ENCODE data around the gene UBE4A.

The UBE4A gene

DNA sequence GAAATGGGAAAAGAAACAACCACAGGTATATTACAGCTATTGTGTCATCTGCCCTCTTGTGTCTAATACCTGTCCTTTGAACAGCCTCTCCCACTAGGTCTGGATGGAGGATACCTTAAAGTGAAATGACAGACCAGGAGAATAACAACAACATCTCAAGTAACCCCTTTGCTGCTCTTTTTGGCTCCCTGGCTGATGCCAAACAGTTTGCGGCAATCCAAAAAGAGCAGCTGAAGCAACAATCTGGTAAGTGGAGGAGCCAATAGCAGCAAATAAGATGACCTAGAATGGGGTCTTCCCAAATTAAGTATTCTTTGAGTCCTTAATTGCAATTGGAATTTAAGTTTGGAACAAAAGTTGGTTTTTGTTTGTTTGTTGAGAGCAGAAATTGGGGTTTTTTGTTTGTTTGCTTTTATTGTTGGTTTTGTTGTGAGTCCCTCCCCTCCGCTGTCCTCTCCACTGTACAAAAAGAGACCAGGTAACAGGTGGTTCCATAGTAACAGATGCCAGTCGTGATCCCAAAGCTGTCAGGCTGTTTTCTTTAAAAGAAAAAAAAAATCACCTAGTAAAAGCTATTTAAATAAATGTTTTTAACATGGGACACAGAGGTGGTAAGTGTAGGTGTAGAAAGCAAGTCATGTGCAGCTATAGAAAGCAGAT is 5.7 kb downstream of the UBE4A start:
- H3K27me3 ChIP-seq (ENCODE audit: insufficient read depth, low read length), result no peaks in the 10 kb centered on the region
- no peaks in the 10 kb centered on the region for H3K79me1 ChIP-seq (ENCODE audit: low read length)
- no peaks in the 10 kb centered on the region for H3K79me2 ChIP-seq (ENCODE audit: control insufficient read depth, insufficient read depth, low read length, poor library complexity)
- no peak overlapping the region for H2BK5ac ChIP-seq (ENCODE audit: low read depth, low read length, poor library complexity)
- no peak overlapping the region for H2AK5ac ChIP-seq (ENCODE audit: low read length)
- DNase-seq, result no peak
- no peak overlapping the region for H3K27ac ChIP-seq (ENCODE audit: low read depth, low read length)
- no peak overlapping the region for H3K4ac ChIP-seq (ENCODE audit: low read depth, low read length)
- no peak overlapping the region for H4K12ac ChIP-seq (ENCODE audit: low read depth, low read length)
- no peak overlapping the region for H4K8ac ChIP-seq (ENCODE audit: low read depth, low read length)
- H4K91ac ChIP-seq (ENCODE audit: low read depth, low read length), result no peak overlapping the region
- H2AFZ ChIP-seq (ENCODE audit: insufficient read depth, low read length, poor library complexity), result no peak overlapping the region
- H2BK120ac ChIP-seq (ENCODE audit: insufficient read depth, low read length, poor library complexity), result no peak overlapping the region
- H3K23ac ChIP-seq (ENCODE audit: low read length), result no peak overlapping the region
- no peak overlapping the region for H3K9ac ChIP-seq (ENCODE audit: low read length)
- peaks cover 10 to 19% of the 10 kb centered on the region in 2 experiments for H3K36me3 ChIP-seq (ENCODE audit: control insufficient read depth in 1 of 2, insufficient read depth in 2 of 2, low read length in 2 of 2)
- H3K4me1 ChIP-seq (ENCODE audit: control insufficient read depth in 1 of 2, insufficient read depth in 2 of 2, low read length in 2 of 2), result peaks cover 2% of the 10 kb centered on the region in 2 experiments
- no peaks in the 10 kb centered on the region for H3K9me3 ChIP-seq (ENCODE audit: insufficient read depth, low read depth, low read length)
- no peak overlapping the region for H3K18ac ChIP-seq (ENCODE audit: low read length)
- no peak overlapping the region for H3K4me3 ChIP-seq (ENCODE audit: low read depth, low read length)
- no peak overlapping the region for H2BK12ac ChIP-seq (ENCODE audit: low read length)
- no CpG with 5 or more reads among the region's 3 CpGs for WGBS (ENCODE audit: extremely low coverage, insufficient coverage, insufficient read length)
- no peak overlapping the region for H3K4me2 ChIP-seq (ENCODE audit: low read length)
- H3K14ac ChIP-seq (ENCODE audit: low read length), result no peak overlapping the region

DNA sequence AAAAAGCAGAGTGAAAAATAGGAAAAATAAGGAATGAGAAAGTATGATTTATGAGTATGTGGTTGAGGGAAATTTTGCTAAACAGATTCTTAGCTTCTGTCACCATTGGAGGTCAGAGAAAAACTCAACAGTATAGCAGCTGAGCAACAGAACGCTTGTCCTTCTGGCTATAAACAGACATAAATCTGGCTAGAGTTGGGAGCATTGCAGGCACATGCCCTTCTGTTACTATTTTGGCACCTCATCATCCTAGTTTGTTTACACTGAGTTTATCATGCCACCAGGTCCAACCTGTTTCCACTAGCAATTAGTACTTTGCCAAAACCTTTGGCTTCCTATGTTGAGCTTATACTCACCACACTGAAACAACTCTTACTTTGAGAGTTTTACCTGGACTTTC is 6.9 kb downstream of the UBE4A start:
- Histone ChIP-seq H3K18ac (ENCODE audit: low read length) (no peak overlapping the region), H2BK5ac (ENCODE audit: low read depth, low read length, poor library complexity) (no peak overlapping the region), H3K4me1 (ENCODE audit: control insufficient read depth in 1 of 2, insufficient read depth in 2 of 2, low read length in 2 of 2) (no peaks in the 10 kb centered on the region), H3K23ac (ENCODE audit: low read length) (no peak overlapping the region), H4K91ac (ENCODE audit: low read depth, low read length) (no peak overlapping the region), H2AK5ac (ENCODE audit: low read length) (no peak overlapping the region), H3K27ac (ENCODE audit: low read depth, low read length) (no peak overlapping the region), H3K36me3 (ENCODE audit: control insufficient read depth in 1 of 2, insufficient read depth in 2 of 2, low read length in 2 of 2) (peaks cover 17 to 25% of the 10 kb centered on the region in 2 experiments), H2AFZ (ENCODE audit: insufficient read depth, low read length, poor library complexity) (no peak overlapping the region), H3K79me1 (ENCODE audit: low read length) (no peaks in the 10 kb centered on the region), H4K8ac (ENCODE audit: low read depth, low read length) (no peak overlapping the region), H3K9ac (ENCODE audit: low read length) (no peak overlapping the region), H2BK12ac (ENCODE audit: low read length) (no peak overlapping the region), H3K9me3 (ENCODE audit: insufficient read depth, low read depth, low read length) (no peaks in the 10 kb centered on the region), H3K4me3 (ENCODE audit: low read depth, low read length) (no peak overlapping the region), H3K14ac (ENCODE audit: low read length) (no peak overlapping the region), H3K4me2 (ENCODE audit: low read length) (no peak overlapping the region), H2BK120ac (ENCODE audit: insufficient read depth, low read length, poor library complexity) (no peak overlapping the region), H4K12ac (ENCODE audit: low read depth, low read length) (no peak overlapping the region), H3K27me3 (ENCODE audit: insufficient read depth, low read length) (no peaks in the 10 kb centered on the region), H3K4ac (ENCODE audit: low read depth, low read length) (no peak overlapping the region), H3K79me2 (ENCODE audit: control insufficient read depth, insufficient read depth, low read length, poor library complexity) (no peaks in the 10 kb centered on the region)
- no CpG with 5 or more reads among the region's 1 CpG for WGBS (ENCODE audit: extremely low coverage, insufficient coverage, insufficient read length)
- no peak for DNase-seq

DNA sequence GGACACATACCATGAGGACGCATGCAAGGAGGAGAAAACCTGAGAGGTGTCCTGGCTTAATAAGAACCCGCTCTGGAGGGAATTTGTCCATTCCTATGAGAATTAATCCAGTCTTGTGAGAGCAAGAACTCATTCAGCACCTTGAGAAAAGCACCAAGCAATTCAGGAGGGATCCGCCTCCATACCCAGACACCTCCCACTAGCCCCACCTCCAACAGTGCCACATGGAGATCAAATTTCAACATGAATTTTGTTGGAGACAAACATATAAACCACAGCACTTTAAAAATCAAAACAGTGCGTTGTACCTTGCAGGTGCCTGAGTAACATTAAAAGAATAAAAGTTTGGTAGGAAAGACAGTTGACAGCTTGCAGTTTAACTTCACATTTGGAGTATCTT is 11.4 kb downstream of the UBE4A start:
- H4K8ac ChIP-seq (ENCODE audit: low read depth, low read length), result no peak overlapping the region
- H3K4me3 ChIP-seq (ENCODE audit: low read depth, low read length), result no peak overlapping the region
- no peak overlapping the region for H3K14ac ChIP-seq (ENCODE audit: low read length)
- H3K18ac ChIP-seq (ENCODE audit: low read length), result no peak overlapping the region
- H3K27ac ChIP-seq (ENCODE audit: low read depth, low read length), result no peak overlapping the region
- H3K23ac ChIP-seq (ENCODE audit: low read length), result no peak overlapping the region
- H2BK12ac ChIP-seq (ENCODE audit: low read length), result no peak overlapping the region
- H2BK120ac ChIP-seq (ENCODE audit: insufficient read depth, low read length, poor library complexity), result no peak overlapping the region
- H3K36me3 ChIP-seq (ENCODE audit: control insufficient read depth in 1 of 2, insufficient read depth in 2 of 2, low read length in 2 of 2), result peaks cover 18 to 44% of the 10 kb centered on the region in 2 experiments
- H3K79me2 ChIP-seq (ENCODE audit: control insufficient read depth, insufficient read depth, low read length, poor library complexity), result no peaks in the 10 kb centered on the region
- no peak overlapping the region for H3K9ac ChIP-seq (ENCODE audit: low read length)
- WGBS (ENCODE audit: extremely low coverage, insufficient coverage, insufficient read length), result no CpG with 5 or more reads among the region's 4 CpGs
- H4K91ac ChIP-seq (ENCODE audit: low read depth, low read length), result no peak overlapping the region
- no peak overlapping the region for H2BK5ac ChIP-seq (ENCODE audit: low read depth, low read length, poor library complexity)
- H2AK5ac ChIP-seq (ENCODE audit: low read length), result no peak overlapping the region
- no peak overlapping the region for H3K4me2 ChIP-seq (ENCODE audit: low read length)
- no peaks in the 10 kb centered on the region for H3K79me1 ChIP-seq (ENCODE audit: low read length)
- H2AFZ ChIP-seq (ENCODE audit: insufficient read depth, low read length, poor library complexity), result no peak overlapping the region
- no peaks in the 10 kb centered on the region for H3K4me1 ChIP-seq (ENCODE audit: control insufficient read depth in 1 of 2, insufficient read depth in 2 of 2, low read length in 2 of 2)
- no peak for DNase-seq
- H3K27me3 ChIP-seq (ENCODE audit: insufficient read depth, low read length), result no peaks in the 10 kb centered on the region
- H3K9me3 ChIP-seq (ENCODE audit: insufficient read depth, low read depth, low read length), result no peaks in the 10 kb centered on the region
- H3K4ac ChIP-seq (ENCODE audit: low read depth, low read length), result no peak overlapping the region
- no peak overlapping the region for H4K12ac ChIP-seq (ENCODE audit: low read depth, low read length)

DNA sequence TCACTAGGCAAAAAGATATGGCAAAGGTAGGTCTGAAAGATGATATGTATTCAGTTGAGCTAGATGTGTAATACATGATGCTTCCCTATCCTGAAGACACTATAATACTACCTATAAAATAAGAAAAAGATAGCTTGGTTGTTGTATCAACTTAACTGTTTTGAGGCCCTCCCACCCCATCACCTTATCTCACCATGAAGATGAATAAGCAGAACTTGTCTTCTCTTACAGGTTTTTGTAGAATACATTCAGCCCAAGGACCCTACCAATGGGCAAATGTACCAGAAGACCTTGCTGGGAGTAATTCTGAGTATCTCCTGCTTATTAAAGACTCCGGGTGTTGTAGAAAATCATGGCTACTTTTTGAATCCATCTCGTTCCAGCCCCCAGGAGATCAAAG is 13.9 kb downstream of the UBE4A start:
- H3K9me3 ChIP-seq (ENCODE audit: insufficient read depth, low read depth, low read length), result no peaks in the 10 kb centered on the region
- H3K4me1 ChIP-seq (ENCODE audit: control insufficient read depth in 1 of 2, insufficient read depth in 2 of 2, low read length in 2 of 2), result no peaks in the 10 kb centered on the region
- no peak overlapping the region for H2BK12ac ChIP-seq (ENCODE audit: low read length)
- no peak overlapping the region for H3K27ac ChIP-seq (ENCODE audit: low read depth, low read length)
- H2BK120ac ChIP-seq (ENCODE audit: insufficient read depth, low read length, poor library complexity), result no peak overlapping the region
- H2BK5ac ChIP-seq (ENCODE audit: low read depth, low read length, poor library complexity), result no peak overlapping the region
- H3K4ac ChIP-seq (ENCODE audit: low read depth, low read length), result no peak overlapping the region
- H3K79me2 ChIP-seq (ENCODE audit: control insufficient read depth, insufficient read depth, low read length, poor library complexity), result no peaks in the 10 kb centered on the region
- no peak overlapping the region for H4K8ac ChIP-seq (ENCODE audit: low read depth, low read length)
- WGBS (ENCODE audit: extremely low coverage, insufficient coverage, insufficient read length), result no CpG with 5 or more reads among the region's 2 CpGs
- H3K36me3 ChIP-seq (ENCODE audit: control insufficient read depth in 1 of 2, insufficient read depth in 2 of 2, low read length in 2 of 2), result peaks cover 18 to 50% of the 10 kb centered on the region in 2 experiments
- H3K4me3 ChIP-seq (ENCODE audit: low read depth, low read length), result no peak overlapping the region
- H3K79me1 ChIP-seq (ENCODE audit: low read length), result no peaks in the 10 kb centered on the region
- no peak overlapping the region for H3K23ac ChIP-seq (ENCODE audit: low read length)
- H2AK5ac ChIP-seq (ENCODE audit: low read length), result no peak overlapping the region
- no peak for DNase-seq
- H3K9ac ChIP-seq (ENCODE audit: low read length), result no peak overlapping the region
- no peak overlapping the region for H4K91ac ChIP-seq (ENCODE audit: low read depth, low read length)
- no peak overlapping the region for H3K4me2 ChIP-seq (ENCODE audit: low read length)
- no peak overlapping the region for H3K14ac ChIP-seq (ENCODE audit: low read length)
- no peak overlapping the region for H2AFZ ChIP-seq (ENCODE audit: insufficient read depth, low read length, poor library complexity)
- H3K27me3 ChIP-seq (ENCODE audit: insufficient read depth, low read length), result no peaks in the 10 kb centered on the region
- H3K18ac ChIP-seq (ENCODE audit: low read length), result no peak overlapping the region
- H4K12ac ChIP-seq (ENCODE audit: low read depth, low read length), result no peak overlapping the region
